Neutrophil (primary cell): ENCODE measurements around the gene NEK11.

Experiments used
- H3K27ac ChIP-seq: fragments of 200-600 bp; sonication (generic); 2 replicates; pipeline ENCODE4 v1.5.1; 2016; ENCODE audit warnings: mild to moderate bottlenecking, moderate library complexity
- H3K27me3 ChIP-seq: fragments of 200-600 bp; sonication (generic); 2 replicates; pipeline ENCODE4 v1.6.0; 2016; ENCODE audit warnings: mild to moderate bottlenecking
- H3K36me3 ChIP-seq: fragments of 200-600 bp; sonication (generic); 2 replicates; pipeline ENCODE4 v1.5.1; 2017
- H3K4me1 ChIP-seq, 2 experiments: fragments of 200-600 bp in 1 of 2; sonication (generic) in 1 of 2; 1 replicate in 1 of 2; 2 replicates in 1 of 2; pipeline versions ENCODE4 v1.5.1 to v1.6.1; 2013 to 2016; ENCODE audit warnings: low read depth in 1 of 2, low read length in 1 of 2, mild to moderate bottlenecking in 1 of 2, moderate library complexity in 1 of 2; ENCODE audit not compliant: control insufficient read depth in 1 of 2, insufficient read depth in 1 of 2
- H3K4me3 ChIP-seq, 2 experiments: fragments of 200-600 bp in 1 of 2; sonication (generic) in 1 of 2; 1 replicate in 1 of 2; 2 replicates in 1 of 2; pipeline ENCODE4 v1.5.1; 2013 to 2016; ENCODE audit warnings: low read depth in 1 of 2, low read length in 1 of 2, mild to moderate bottlenecking in 1 of 2, moderate library complexity in 1 of 2
- H3K9me3 ChIP-seq: fragments of 200-600 bp; sonication (generic); 2 replicates; pipeline ENCODE4 v1.5.1; 2016
- TF ChIP-seq, protein P1 (sequence below): fragments of 200-600 bp; sonication (generic); IDR thresholded peaks from 2 replicates; pipeline ENCODE4 v1.5.1; 2016; ENCODE audit warnings: antibody characterized with exemption

NEK11 gene

DNA sequence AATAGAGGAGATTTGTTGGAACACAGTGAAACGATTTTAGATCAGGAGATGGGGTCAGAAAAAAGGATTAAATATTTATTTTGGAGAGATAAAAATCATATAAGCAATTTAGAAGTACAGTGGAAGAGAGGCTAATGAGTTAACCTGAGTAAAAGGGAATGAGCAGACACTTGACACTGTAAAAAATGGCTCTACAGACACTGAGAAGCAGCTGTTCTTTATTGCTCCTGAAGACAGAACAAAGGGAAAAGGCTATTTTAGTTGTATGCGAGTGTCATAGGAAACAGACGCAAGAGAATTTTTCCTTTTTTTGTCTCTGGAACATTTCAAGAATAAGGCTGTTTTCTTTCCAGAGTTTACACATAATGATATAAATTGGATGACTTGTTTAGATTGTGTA, 34.3 kb upstream of the NEK11 start:
- Histone ChIP-seq H3K4me1 (peaks cover 8 to 14% of the 10 kb centered on the region in 2 experiments), H3K36me3 (peaks cover 11% of the 10 kb centered on the region), H3K4me3 (no peak overlapping the region), H3K27ac (no peak overlapping the region), H3K27me3 (no peaks in the 10 kb centered on the region), H3K9me3 (no peaks in the 10 kb centered on the region)
- TF ChIP-seq, protein P1, sequence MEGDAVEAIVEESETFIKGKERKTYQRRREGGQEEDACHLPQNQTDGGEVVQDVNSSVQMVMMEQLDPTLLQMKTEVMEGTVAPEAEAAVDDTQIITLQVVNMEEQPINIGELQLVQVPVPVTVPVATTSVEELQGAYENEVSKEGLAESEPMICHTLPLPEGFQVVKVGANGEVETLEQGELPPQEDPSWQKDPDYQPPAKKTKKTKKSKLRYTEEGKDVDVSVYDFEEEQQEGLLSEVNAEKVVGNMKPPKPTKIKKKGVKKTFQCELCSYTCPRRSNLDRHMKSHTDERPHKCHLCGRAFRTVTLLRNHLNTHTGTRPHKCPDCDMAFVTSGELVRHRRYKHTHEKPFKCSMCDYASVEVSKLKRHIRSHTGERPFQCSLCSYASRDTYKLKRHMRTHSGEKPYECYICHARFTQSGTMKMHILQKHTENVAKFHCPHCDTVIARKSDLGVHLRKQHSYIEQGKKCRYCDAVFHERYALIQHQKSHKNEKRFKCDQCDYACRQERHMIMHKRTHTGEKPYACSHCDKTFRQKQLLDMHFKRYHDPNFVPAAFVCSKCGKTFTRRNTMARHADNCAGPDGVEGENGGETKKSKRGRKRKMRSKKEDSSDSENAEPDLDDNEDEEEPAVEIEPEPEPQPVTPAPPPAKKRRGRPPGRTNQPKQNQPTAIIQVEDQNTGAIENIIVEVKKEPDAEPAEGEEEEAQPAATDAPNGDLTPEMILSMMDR = no peak

DNA sequence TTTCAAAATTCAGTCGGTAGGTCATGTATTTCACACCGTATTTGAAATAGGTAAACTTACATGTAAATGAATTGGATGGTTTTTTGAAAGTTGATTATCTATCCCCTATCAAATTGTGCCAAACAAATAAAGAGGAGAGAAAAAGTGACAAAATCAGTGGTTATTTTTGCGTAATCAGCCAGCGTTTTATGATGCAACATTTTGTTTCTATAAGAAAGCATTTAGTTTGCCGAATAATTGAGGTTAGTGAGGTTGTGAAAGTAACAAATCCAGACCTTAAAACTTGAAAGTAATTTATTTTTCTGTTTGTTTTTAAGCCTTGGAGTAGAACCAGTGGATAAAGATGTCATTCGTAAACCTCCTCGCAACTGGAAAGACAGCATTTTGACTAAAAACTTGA, 29.4 kb upstream of the NEK11 start:
- peak overlapping the region; percentile 77 for H3K27ac ChIP-seq

DNA sequence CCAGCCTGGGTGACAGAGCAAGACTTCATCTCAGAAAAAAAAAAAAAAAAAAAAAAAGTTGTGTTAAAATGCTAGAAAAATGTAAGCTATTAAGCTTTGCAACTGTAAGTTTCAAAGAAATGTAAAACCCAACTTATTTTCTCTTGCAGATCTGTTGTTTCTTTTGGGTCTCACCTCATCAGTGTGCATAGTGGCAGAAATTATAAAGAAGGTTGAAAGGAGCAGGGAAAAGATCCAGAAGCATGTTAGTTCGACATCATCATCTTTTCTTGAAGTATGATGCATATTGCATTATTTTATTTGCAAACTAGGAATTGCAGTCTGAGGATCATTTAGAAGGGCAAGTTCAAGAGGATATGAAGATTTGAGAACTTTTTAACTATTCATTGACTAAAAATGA, 25.6 kb upstream of the NEK11 start:
- H3K36me3 ChIP-seq = peaks cover 19% of the 10 kb centered on the region

More for the DNA sequence above, 29.4 kb upstream of the NEK11 start:
- H3K36me3 ChIP-seq = peaks cover 6% of the 10 kb centered on the region
- H3K4me1 ChIP-seq = peaks cover 9 to 12% of the 10 kb centered on the region in 2 experiments
- H3K27me3 ChIP-seq = no peaks in the 10 kb centered on the region
- no peak overlapping the region for H3K4me3 ChIP-seq
- TF ChIP-seq, protein P1 = no peak
- H3K9me3 ChIP-seq = no peaks in the 10 kb centered on the region

DNA sequence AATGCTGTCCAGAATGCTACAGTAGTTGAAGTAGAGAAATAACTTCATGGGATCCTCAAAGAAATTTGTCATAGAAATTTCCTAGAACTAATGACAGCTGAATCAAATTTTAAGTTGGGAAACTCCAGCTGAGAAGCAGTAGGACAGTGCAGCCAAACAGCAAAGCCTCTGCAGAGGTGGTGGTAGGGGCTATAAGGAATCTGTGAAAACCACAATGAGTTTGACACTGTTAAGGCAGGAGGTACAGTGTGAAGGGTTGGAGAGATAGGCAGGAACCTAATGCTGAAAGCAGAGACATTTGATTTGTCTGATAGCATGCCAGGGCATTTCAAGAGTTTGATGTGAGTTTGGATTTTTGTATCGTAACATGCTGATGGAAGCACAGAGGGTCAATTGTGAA, 22.1 kb upstream of the NEK11 start:
- H3K27ac ChIP-seq = no peak overlapping the region
- H3K36me3 ChIP-seq = peaks cover 23% of the 10 kb centered on the region
- H3K4me1 ChIP-seq = no peaks in the 10 kb centered on the region
- TF ChIP-seq, protein P1 = no peak
- no peaks in the 10 kb centered on the region for H3K9me3 ChIP-seq
- no peak overlapping the region for H3K4me3 ChIP-seq
- H3K27me3 ChIP-seq = no peaks in the 10 kb centered on the region

More for the DNA sequence above, 25.6 kb upstream of the NEK11 start:
- Histone ChIP-seq H3K9me3 (no peaks in the 10 kb centered on the region), H3K4me1 (peaks cover 9 to 12% of the 10 kb centered on the region in 2 experiments), H3K4me3 (no peak overlapping the region), H3K27ac (no peak overlapping the region), H3K27me3 (no peaks in the 10 kb centered on the region)
- TF ChIP-seq, protein P1 = no peak

DNA sequence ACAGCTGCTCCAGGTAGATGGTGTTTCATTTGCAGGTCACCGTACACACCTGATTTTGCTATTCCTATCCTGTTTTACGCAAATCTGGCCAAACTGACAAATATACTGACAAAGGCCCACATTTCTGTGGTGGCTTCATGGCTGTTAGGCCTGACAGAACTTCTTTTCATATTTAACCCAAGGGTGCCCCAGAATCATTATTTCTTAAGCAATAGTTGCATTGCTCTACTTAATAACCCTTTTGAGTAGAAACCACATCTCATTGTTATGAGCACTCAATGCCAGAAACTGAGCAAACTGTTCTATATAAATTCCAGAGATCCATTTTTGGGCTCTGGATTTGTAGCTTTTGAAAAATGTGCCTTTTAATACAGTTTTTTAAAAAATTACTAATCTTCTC, 19.4 kb upstream of the NEK11 start:
- Histone ChIP-seq H3K36me3 (peaks cover 43% of the 10 kb centered on the region), H3K27ac (no peak overlapping the region), H3K9me3 (no peaks in the 10 kb centered on the region), H3K4me3 (no peak overlapping the region), H3K4me1 (no peaks in the 10 kb centered on the region), H3K27me3 (no peaks in the 10 kb centered on the region)
- TF ChIP-seq, protein P1 = no peak

DNA sequence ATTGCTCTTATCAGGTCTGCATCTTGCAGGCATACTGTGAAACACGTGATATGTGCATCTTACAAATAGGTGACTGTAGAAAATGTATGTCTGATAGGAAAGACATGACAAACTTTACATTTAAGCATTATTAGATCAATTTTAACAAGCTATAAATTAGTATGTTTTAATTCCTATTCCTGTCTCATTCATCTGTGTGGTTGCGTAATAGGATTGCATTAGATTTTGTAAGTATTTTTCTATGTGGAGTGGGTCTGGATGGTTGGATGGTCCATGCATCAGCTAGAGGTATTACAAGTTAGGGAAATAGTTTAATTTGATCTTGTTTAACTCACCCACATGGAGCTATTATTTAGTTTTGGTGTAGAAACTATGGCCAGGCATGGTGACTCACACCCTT, 18.9 kb upstream of the NEK11 start:
- H3K36me3 ChIP-seq = peaks cover 45% of the 10 kb centered on the region
- TF ChIP-seq, protein P1 = no peak
- H3K9me3 ChIP-seq = no peaks in the 10 kb centered on the region

More for the DNA sequence above, 18.9 kb upstream of the NEK11 start:
- Histone ChIP-seq H3K4me3 (no peak overlapping the region), H3K27me3 (no peaks in the 10 kb centered on the region), H3K4me1 (no peaks in the 10 kb centered on the region), H3K27ac (no peak overlapping the region)
